Measurements from ENCODE around the gene GLRB. TPM values are rescaled to one million over a fixed set of nuclear protein-coding genes. Genes with fewer than 3 reads are reported as not detected.
A peak's percentile ranks its signal among the peaks of the same experiment; 100 is the strongest.

The GLRB gene
- polyA plus RNA-seq (2011; rRNA removed) (4.8 and 9.5 TPM in 2 replicates), polyA minus RNA-seq (2011; rRNA and poly(A)+ RNA removed) (4.1 and 4.6 TPM in 2 replicates)

GRCh38 chr4:157075811-157076577 is at the start of gene GLRB:
Gene GLRB (plus strand): TSS chr4:157076150. CDS start chr4:157078025, 1,875 bp downstream.
- Histone ChIP-seq H3K36me3 (ENCODE audit: control insufficient read depth, insufficient read depth, low read length) (no peaks in the 10 kb centered on the region), H3K4me3 (ENCODE audit: low read depth, low read length) (peak within 1 kb of the TSS; percentile 76), H3K27me3 (ENCODE audit: control insufficient read depth, insufficient read depth, low read length) (no peaks in the 10 kb centered on the region)
- TF ChIP-seq, protein P1, sequence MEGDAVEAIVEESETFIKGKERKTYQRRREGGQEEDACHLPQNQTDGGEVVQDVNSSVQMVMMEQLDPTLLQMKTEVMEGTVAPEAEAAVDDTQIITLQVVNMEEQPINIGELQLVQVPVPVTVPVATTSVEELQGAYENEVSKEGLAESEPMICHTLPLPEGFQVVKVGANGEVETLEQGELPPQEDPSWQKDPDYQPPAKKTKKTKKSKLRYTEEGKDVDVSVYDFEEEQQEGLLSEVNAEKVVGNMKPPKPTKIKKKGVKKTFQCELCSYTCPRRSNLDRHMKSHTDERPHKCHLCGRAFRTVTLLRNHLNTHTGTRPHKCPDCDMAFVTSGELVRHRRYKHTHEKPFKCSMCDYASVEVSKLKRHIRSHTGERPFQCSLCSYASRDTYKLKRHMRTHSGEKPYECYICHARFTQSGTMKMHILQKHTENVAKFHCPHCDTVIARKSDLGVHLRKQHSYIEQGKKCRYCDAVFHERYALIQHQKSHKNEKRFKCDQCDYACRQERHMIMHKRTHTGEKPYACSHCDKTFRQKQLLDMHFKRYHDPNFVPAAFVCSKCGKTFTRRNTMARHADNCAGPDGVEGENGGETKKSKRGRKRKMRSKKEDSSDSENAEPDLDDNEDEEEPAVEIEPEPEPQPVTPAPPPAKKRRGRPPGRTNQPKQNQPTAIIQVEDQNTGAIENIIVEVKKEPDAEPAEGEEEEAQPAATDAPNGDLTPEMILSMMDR (IDR thresholded peaks at IDR 0.05; ENCODE audit: insufficient read depth, low read depth, low read length) = no peak
- CTCF ChIA-PET = interaction anchor here (0.6 to 1.3 kb wide), 4 partner anchors 36 to 600 kb away, joined by 3 to 4 read pairs (median 4); no protein-coding TSS in a partner anchor
- DNase-seq (ENCODE audit: low read depth) = no peak
- POLR2A ChIA-PET = no interaction called here

DNA sequence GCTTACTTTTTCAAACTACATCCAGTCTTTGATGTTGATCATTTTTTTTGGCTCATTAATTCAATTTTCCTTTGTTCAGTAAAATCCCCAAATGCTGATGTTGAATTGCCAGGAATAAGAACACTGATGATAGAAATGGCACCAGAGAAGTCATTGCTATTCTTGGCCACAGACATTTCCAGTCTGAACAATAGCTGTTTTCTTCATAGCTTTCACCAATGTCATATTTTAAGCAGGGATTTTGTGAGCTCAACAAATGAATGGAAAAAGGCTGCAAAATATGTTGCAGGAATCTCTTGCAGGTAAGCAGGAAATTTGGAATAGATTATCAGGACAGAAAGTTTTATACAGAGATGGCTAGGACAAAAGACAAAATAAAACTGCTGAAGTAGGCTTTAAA is 40.5 kb upstream of the GLRB start:
- Histone ChIP-seq H3K27me3 (ENCODE audit: control insufficient read depth, insufficient read depth, low read length) (no peaks in the 10 kb centered on the region), H3K4me3 (ENCODE audit: low read depth, low read length) (no peak overlapping the region), H3K36me3 (ENCODE audit: control insufficient read depth, insufficient read depth, low read length) (no peaks in the 10 kb centered on the region)
- ChIA-PET CTCF (interaction anchor here (1.5 kb wide), 2 partner anchors 10 to 67 kb away, joined by 5 to 13 read pairs; no protein-coding TSS in a partner anchor), POLR2A (no interaction called here)
- TF ChIP-seq, protein P1 (IDR thresholded peaks at IDR 0.05; ENCODE audit: insufficient read depth, low read depth, low read length) = no peak
- no peak for DNase-seq (ENCODE audit: low read depth)

DNA sequence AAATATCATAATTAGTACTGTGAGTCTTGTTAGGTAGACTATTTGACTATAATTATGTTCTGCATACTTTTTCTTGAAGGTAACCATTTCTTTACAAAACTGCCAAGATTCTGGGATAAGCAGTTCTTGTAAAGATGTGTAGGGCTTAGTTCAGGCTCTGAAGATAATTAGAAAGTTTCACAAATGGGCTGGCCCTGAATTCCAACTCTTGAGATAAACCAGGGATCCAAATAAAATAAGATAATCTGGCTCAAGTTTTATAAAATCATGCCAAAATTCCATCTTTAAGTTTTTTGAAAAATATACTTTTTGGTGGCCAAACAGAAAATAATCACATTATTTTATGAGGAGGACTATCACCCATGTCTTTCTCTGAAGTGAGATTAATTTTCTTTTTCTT is 35.5 kb upstream of the GLRB start:
- POLR2A ChIA-PET = no interaction called here
- TF ChIP-seq, protein P1 (IDR thresholded peaks at IDR 0.05; ENCODE audit: insufficient read depth, low read depth, low read length) = no peak
- Histone ChIP-seq H3K4me3 (ENCODE audit: low read depth, low read length) (no peak overlapping the region), H3K27me3 (ENCODE audit: control insufficient read depth, insufficient read depth, low read length) (no peaks in the 10 kb centered on the region), H3K36me3 (ENCODE audit: control insufficient read depth, insufficient read depth, low read length) (no peaks in the 10 kb centered on the region)
- DNase-seq (ENCODE audit: low read depth) = no peak
- CTCF ChIA-PET = no interaction called here

GRCh38 chr4:157043131-157043530 is 32.8 kb upstream of the GLRB start:
- POLR2A ChIA-PET = no interaction called here
- H3K36me3 ChIP-seq (ENCODE audit: control insufficient read depth, insufficient read depth, low read length) = no peaks in the 10 kb centered on the region
- no peaks in the 10 kb centered on the region for H3K27me3 ChIP-seq (ENCODE audit: control insufficient read depth, insufficient read depth, low read length)
- CTCF ChIA-PET = interaction anchor here (1.0 to 1.9 kb wide), 5 partner anchors 9 to 568 kb away, joined by 3 to 9 read pairs (median 3); partner anchors contain the start of gene PDGFC
- no peak overlapping the region for H3K4me3 ChIP-seq (ENCODE audit: low read depth, low read length)
- TF ChIP-seq, protein P1 (IDR thresholded peaks at IDR 0.05; ENCODE audit: insufficient read depth, low read depth, low read length) = peak; percentile 41
- no peak for DNase-seq (ENCODE audit: low read depth)

GRCh38 chr4:157045507-157046127 is 30.3 kb upstream of the GLRB start:
- POLR2A ChIA-PET = no interaction called here
- no peaks in the 10 kb centered on the region for H3K36me3 ChIP-seq (ENCODE audit: control insufficient read depth, insufficient read depth, low read length)
- CTCF ChIA-PET = interaction anchor here (0.5 to 1.9 kb wide), 26 partner anchors 11 to 752 kb away, joined by 3 to 35 read pairs (median 3); partner anchors contain the start of gene PDGFC

More at GRCh38 chr4:157045507-157046127, 30.3 kb upstream of the GLRB start:
- H3K27me3 ChIP-seq (ENCODE audit: control insufficient read depth, insufficient read depth, low read length) = no peaks in the 10 kb centered on the region
- TF ChIP-seq, protein P1 (IDR thresholded peaks at IDR 0.05; ENCODE audit: insufficient read depth, low read depth, low read length) = peak; percentile 87
- peak; percentile 14 for DNase-seq (ENCODE audit: low read depth)
- H3K4me3 ChIP-seq (ENCODE audit: low read depth, low read length) = no peak overlapping the region

Measured in BJ (cell line).